PC-3 (cell line): ENCODE data around the gene UROC1. TPM values are rescaled to one million over a fixed set of nuclear protein-coding genes. Genes with fewer than 3 reads are reported as not detected.

Source experiments
- ATAC-seq: fragments of 200-7000 bp; cut with Tn5 transposase; 2 replicates; pipeline ENCODE4 v1.9.1; 2020; ENCODE audit warnings: mild to moderate bottlenecking, moderate library complexity
- BruUV-seq: library from RNA; stranded (reverse); fragments of 400-500 nt; replicated peaks from 2 replicates; lab custom pipeline; 2021; lab: Mats Ljungman, UMichigan
- CTCF ChIA-PET: fragments of 300-600 bp; sonication (Branson Sonifier 250); formaldehyde crosslinking; loops from one replicate; lab custom pipeline; 2022; ENCODE audit warnings: antibody characterized with exemption; lab: Charles Lee
- POLR2A ChIA-PET: fragments of 300-600 bp; sonication (Branson Sonifier 250); formaldehyde crosslinking; loops from one replicate; lab custom pipeline; 2022; ENCODE audit warnings: antibody characterized with exemption; ENCODE audit not compliant: unreplicated experiment; lab: Charles Lee
- DNase-seq: peaks from one replicate; pipeline ENCODE4 v3.0.0-alpha.2; 2015
- H2AFZ ChIP-seq: fragments of 300-600 bp; sonication (generic); 2 replicates; pipeline ENCODE4 v1.6.0; 2016; ENCODE audit warnings: antibody characterized with exemption, low read length
- H3F3A ChIP-seq: fragments of 300-600 bp; sonication (generic); one replicate; pipeline ENCODE4 v1.6.0; 2017; ENCODE audit warnings: antibody characterized with exemption, low read length, control low read depth, mild to moderate bottlenecking; ENCODE audit not compliant: unreplicated experiment
- H3K27ac ChIP-seq: fragments of 300-600 bp; sonication (generic); 2 replicates; pipeline ENCODE4 v1.5.1; 2016; ENCODE audit warnings: mild to moderate bottlenecking, low read length
- H3K27me3 ChIP-seq: fragments of 300-600 bp; sonication (generic); 2 replicates; pipeline ENCODE4 v1.6.1; 2016; ENCODE audit warnings: low read length, mixed read lengths
- H3K36me3 ChIP-seq: fragments of 300-600 bp; sonication (generic); 2 replicates; pipeline ENCODE4 v1.6.1; 2016; ENCODE audit warnings: low read depth, mixed run types, low read length, mixed read lengths
- H3K4me1 ChIP-seq: fragments of 300-600 bp; sonication (generic); 2 replicates; pipeline ENCODE4 v1.5.1; 2016; ENCODE audit warnings: low read length; ENCODE audit not compliant: insufficient read depth
- H3K4me2 ChIP-seq: fragments of 300-600 bp; sonication (generic); 2 replicates; pipeline ENCODE4 v1.6.0; 2016; ENCODE audit warnings: low read length
- H3K4me3 ChIP-seq: fragments of 300-600 bp; sonication (generic); 2 replicates; pipeline ENCODE4 v1.5.1; 2016; ENCODE audit warnings: mild to moderate bottlenecking, low read length, mixed read lengths
- H3K79me2 ChIP-seq: fragments of 300-600 bp; sonication (generic); 2 replicates; pipeline ENCODE4 v1.6.1; 2017; ENCODE audit warnings: low read length, mixed read lengths
- H3K9ac ChIP-seq: fragments of 300-600 bp; sonication (generic); 2 replicates; pipeline ENCODE4 v1.6.0; 2016; ENCODE audit warnings: mild to moderate bottlenecking, low read length
- H3K9me2 ChIP-seq: fragments of 300-600 bp; sonication (generic); replicated peaks from 2 replicates; pipeline ENCODE4 v1.6.1; 2016; ENCODE audit warnings: mixed run types, low read length, mixed read lengths
- H3K9me3 ChIP-seq: fragments of 300-600 bp; sonication (generic); 2 replicates; pipeline ENCODE4 v1.6.1; 2016; ENCODE audit warnings: low read length, mixed read lengths
- H4K20me1 ChIP-seq: fragments of 300-600 bp; sonication (generic); 2 replicates; pipeline ENCODE4 v1.6.1; 2016; ENCODE audit warnings: low read length, mixed read lengths
- EZH2 ChIP-seq: fragments of 300-600 bp; sonication (generic); IDR thresholded peaks from one replicate; pipeline ENCODE4 v1.6.1; 2017; ENCODE audit warnings: antibody characterized with exemption, mild to moderate bottlenecking, low read length; ENCODE audit not compliant: unreplicated experiment
- EZH2phosphoT487 ChIP-seq: fragments of 300-600 bp; sonication (generic); IDR thresholded peaks from 2 replicates; pipeline ENCODE4 v1.6.1; 2018; ENCODE audit warnings: mild to moderate bottlenecking, antibody characterized with exemption, low read length, borderline replicate concordance
- intact Hi-C: fragments of 100-400 bp; cut with micrococcal nuclease; formaldehyde crosslinking; loops from 2 replicates; pipeline ENCODE4 v1.9.0; 2023
- total RNA-seq: library from RNA; depleted of rRNA; stranded (reverse); fragments of >200 nt; gene quantifications from 2 replicates; pipeline ENCODE4 v1.2.3, GENCODE V29; 2014
- TF ChIP-seq, protein P1 (sequence below): fragments of 300-600 bp; sonication (generic); conservative IDR thresholded peaks from 2 replicates; pipeline ENCODE4 v1.5.1; 2017; ENCODE audit warnings: antibody characterized with exemption, low read depth, mild to moderate bottlenecking, low read length

The UROC1 gene
- total RNA-seq, 1 experiment from 2014 or later: not detected

DNA sequence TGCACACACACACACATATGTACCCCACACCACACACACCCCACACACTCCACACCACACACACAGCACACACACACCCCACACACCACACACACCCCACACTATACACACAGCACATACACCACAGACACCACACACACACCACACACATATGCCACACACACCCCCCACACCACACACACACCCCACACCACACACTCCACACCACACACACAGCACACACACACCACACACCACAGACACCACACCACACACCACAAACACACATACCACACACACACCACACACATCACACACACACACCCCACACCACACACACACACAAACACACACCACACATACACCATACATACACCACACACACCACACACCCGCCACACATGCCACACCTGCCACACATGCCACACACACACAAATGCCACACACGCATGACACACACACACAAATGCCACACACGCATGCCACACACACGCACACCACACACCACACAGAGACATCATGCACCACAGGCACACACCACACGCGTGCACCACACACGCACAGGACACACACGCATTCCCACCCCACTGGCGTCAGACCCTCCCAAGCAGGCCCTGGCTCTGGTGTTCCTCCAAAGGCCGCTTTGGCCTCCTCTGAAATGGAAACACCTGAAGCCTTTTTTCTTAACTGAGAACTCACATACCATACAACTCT is 22.1 kb upstream of the UROC1 start:
- TF ChIP-seq EZH2 (no peak), EZH2phosphoT487 (no peak)
- TF ChIP-seq, protein P1, sequence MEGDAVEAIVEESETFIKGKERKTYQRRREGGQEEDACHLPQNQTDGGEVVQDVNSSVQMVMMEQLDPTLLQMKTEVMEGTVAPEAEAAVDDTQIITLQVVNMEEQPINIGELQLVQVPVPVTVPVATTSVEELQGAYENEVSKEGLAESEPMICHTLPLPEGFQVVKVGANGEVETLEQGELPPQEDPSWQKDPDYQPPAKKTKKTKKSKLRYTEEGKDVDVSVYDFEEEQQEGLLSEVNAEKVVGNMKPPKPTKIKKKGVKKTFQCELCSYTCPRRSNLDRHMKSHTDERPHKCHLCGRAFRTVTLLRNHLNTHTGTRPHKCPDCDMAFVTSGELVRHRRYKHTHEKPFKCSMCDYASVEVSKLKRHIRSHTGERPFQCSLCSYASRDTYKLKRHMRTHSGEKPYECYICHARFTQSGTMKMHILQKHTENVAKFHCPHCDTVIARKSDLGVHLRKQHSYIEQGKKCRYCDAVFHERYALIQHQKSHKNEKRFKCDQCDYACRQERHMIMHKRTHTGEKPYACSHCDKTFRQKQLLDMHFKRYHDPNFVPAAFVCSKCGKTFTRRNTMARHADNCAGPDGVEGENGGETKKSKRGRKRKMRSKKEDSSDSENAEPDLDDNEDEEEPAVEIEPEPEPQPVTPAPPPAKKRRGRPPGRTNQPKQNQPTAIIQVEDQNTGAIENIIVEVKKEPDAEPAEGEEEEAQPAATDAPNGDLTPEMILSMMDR: no peak
- no peaks in the 10 kb centered on the region for H3K36me3 ChIP-seq
- H3K9me2 ChIP-seq: no peaks in the 10 kb centered on the region
- no peak for DNase-seq
- no peak overlapping the region for H2AFZ ChIP-seq
- H4K20me1 ChIP-seq: no peaks in the 10 kb centered on the region
- no TSS peak for BruUV-seq
- no peaks in the 10 kb centered on the region for H3F3A ChIP-seq
- H3K4me1 ChIP-seq: peaks cover 14% of the 10 kb centered on the region
- H3K79me2 ChIP-seq: no peaks in the 10 kb centered on the region
- H3K4me2 ChIP-seq: no peak overlapping the region
- intact Hi-C loops: no loop called here
- no peak overlapping the region for H3K27ac ChIP-seq
- no peak overlapping the region for H3K9ac ChIP-seq
- H3K4me3 ChIP-seq: no peak overlapping the region
- no peaks in the 10 kb centered on the region for H3K9me3 ChIP-seq
- ChIA-PET CTCF (no interaction called here), POLR2A (no interaction called here)
- ATAC-seq: no peak
- H3K27me3 ChIP-seq: peaks cover 17% of the 10 kb centered on the region

DNA sequence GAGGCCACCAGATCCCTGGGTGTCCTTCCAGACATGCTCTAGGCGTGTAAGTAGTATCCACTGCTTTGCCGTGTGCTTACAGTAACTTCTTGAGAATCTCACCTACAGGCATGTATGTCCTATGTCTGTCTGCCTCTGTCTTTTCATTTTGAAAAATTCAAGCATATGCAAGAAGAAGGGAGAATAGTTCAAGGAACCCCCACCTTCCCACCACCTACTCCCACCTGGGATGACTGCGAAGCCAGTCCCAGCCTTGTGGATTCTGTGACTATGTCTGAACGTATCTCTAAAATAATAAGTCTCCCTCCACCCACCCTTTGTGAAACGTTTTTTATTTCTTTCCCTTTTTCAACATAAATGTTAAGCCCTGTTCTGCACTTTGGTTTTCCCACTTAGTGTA is 21.4 kb upstream of the UROC1 start:
- Histone ChIP-seq H3K4me1 (peaks cover 14% of the 10 kb centered on the region), H3K4me3 (no peak overlapping the region), H3K27me3 (peaks cover 24% of the 10 kb centered on the region), H3K9me2 (no peaks in the 10 kb centered on the region), H4K20me1 (no peaks in the 10 kb centered on the region), H3F3A (no peaks in the 10 kb centered on the region), H3K9ac (no peak overlapping the region), H3K4me2 (no peak overlapping the region), H3K36me3 (no peaks in the 10 kb centered on the region), H2AFZ (no peak overlapping the region), H3K9me3 (no peaks in the 10 kb centered on the region), H3K79me2 (no peaks in the 10 kb centered on the region), H3K27ac (no peak overlapping the region)
- BruUV-seq: no TSS peak
- DNase-seq (no peak), ATAC-seq (no peak)
- ChIA-PET CTCF (no interaction called here), POLR2A (no interaction called here)
- intact Hi-C loops: no loop called here
- TF ChIP-seq EZH2 (no peak), EZH2phosphoT487 (no peak)
- TF ChIP-seq, protein P1: no peak

GRCh38 chr3:126538316-126538715 is 20.7 kb upstream of the UROC1 start:
- Histone ChIP-seq H3K4me2 (no peak overlapping the region), H3K36me3 (no peaks in the 10 kb centered on the region), H3F3A (no peaks in the 10 kb centered on the region), H3K79me2 (no peaks in the 10 kb centered on the region), H3K4me3 (no peak overlapping the region), H3K9ac (no peak overlapping the region), H3K4me1 (peaks cover 14% of the 10 kb centered on the region), H3K27me3 (peaks cover 31% of the 10 kb centered on the region), H3K9me3 (no peaks in the 10 kb centered on the region), H3K27ac (no peak overlapping the region), H4K20me1 (no peaks in the 10 kb centered on the region), H2AFZ (no peak overlapping the region), H3K9me2 (no peaks in the 10 kb centered on the region)
- DNase-seq (no peak), ATAC-seq (no peak)
- intact Hi-C loops: no loop called here
- no peak for TF ChIP-seq EZH2phosphoT487
- TF ChIP-seq, protein P1: no peak
- TF ChIP-seq EZH2: no peak
- CTCF ChIA-PET: no interaction called here
- POLR2A ChIA-PET: no interaction called here
- no TSS peak for BruUV-seq
